PC-9 (cell line): ENCODE results near the gene GALNT5. TPM values are rescaled to one million over a fixed set of nuclear protein-coding genes. Genes with fewer than 3 reads are reported as not detected.

Source experiments
- BruUV-seq: library from RNA; stranded (reverse); fragments of 400-500 nt; replicated peaks from 2 replicates; lab custom pipeline; 2021; lab: Mats Ljungman, UMichigan
- CTCF ChIA-PET: fragments of 300-600 bp; sonication (Branson Sonifier 250); formaldehyde crosslinking; loops from one replicate; lab custom pipeline; 2022; ENCODE audit warnings: antibody characterized with exemption; lab: Charles Lee
- POLR2A ChIA-PET: fragments of 300-600 bp; sonication (Branson Sonifier 250); formaldehyde crosslinking; loops from one replicate; lab custom pipeline; 2022; ENCODE audit warnings: antibody characterized with exemption; ENCODE audit not compliant: unreplicated experiment; lab: Charles Lee
- DNase-seq, 2 experiments: peaks; one replicate each; pipeline versions ENCODE4 v3.0.0 to v3.0.0-alpha.2; 2015 to 2022; ENCODE audit warnings: mixed read lengths in 1 of 2
- H2AFZ ChIP-seq: fragments of 200-600 bp; sonication (generic); 2 replicates; pipeline ENCODE4 v1.8.1; 2017; ENCODE audit warnings: antibody characterized with exemption
- H3F3A ChIP-seq: fragments of 200-600 bp; sonication (generic); 2 replicates; pipeline ENCODE4 v1.8.1; 2017; ENCODE audit warnings: antibody characterized with exemption, mild to moderate bottlenecking, low read depth; ENCODE audit not compliant: insufficient read depth
- H3K27ac ChIP-seq: fragments of 200-600 bp; sonication (generic); 2 replicates; pipeline ENCODE4 v1.6.1; 2016; ENCODE audit warnings: mixed run types
- H3K27me3 ChIP-seq: fragments of 200-600 bp; sonication (generic); 2 replicates; pipeline ENCODE4 v1.6.1; 2016; ENCODE audit warnings: low read depth, mixed run types; ENCODE audit not compliant: insufficient read depth
- H3K36me3 ChIP-seq: fragments of 200-600 bp; sonication (generic); 2 replicates; pipeline ENCODE4 v1.6.1; 2016; ENCODE audit warnings: low read depth, mixed run types
- H3K4me1 ChIP-seq: fragments of 200-600 bp; sonication (generic); replicated peaks from 2 replicates; pipeline ENCODE4 v1.6.1; 2016; ENCODE audit warnings: mixed run types; ENCODE audit not compliant: insufficient read depth
- H3K4me2 ChIP-seq: fragments of 200-600 bp; sonication (generic); 2 replicates; pipeline ENCODE4 v1.6.1; 2017; ENCODE audit warnings: mixed run types
- H3K4me3 ChIP-seq: fragments of 200-600 bp; sonication (generic); 2 replicates; pipeline ENCODE4 v1.6.1; 2016; ENCODE audit warnings: mixed run types
- H3K79me2 ChIP-seq: fragments of 200-600 bp; sonication (generic); 2 replicates; pipeline ENCODE4 v1.6.1; 2017; ENCODE audit warnings: low read depth, mixed run types
- H3K9me2 ChIP-seq: fragments of 200-600 bp; sonication (generic); 2 replicates; pipeline ENCODE4 v1.8.1; 2017; ENCODE audit warnings: mild to moderate bottlenecking; ENCODE audit not compliant: insufficient read depth
- H3K9me3 ChIP-seq: fragments of 200-600 bp; sonication (generic); 2 replicates; pipeline ENCODE4 v1.8.1; 2016; ENCODE audit warnings: low read depth; ENCODE audit not compliant: insufficient read depth
- H4K20me1 ChIP-seq: fragments of 200-600 bp; sonication (generic); 2 replicates; pipeline ENCODE4 v1.8.1; 2017; ENCODE audit not compliant: insufficient read depth
- CTCF ChIP-seq: fragments of 200-600 bp; sonication (generic); conservative IDR thresholded peaks from 2 replicates; pipeline ENCODE4 v1.6.1; 2017; ENCODE audit warnings: mixed run types, antibody characterized with exemption, mild to moderate bottlenecking, moderate library complexity
- EZH2 ChIP-seq: fragments of 200-600 bp; sonication (generic); IDR thresholded peaks from 2 replicates; pipeline ENCODE4 v1.8.0; 2017; ENCODE audit warnings: antibody characterized with exemption, low read depth
- intact Hi-C: fragments of 100-400 bp; cut with micrococcal nuclease; formaldehyde crosslinking; loops from one replicate; pipeline ENCODE4 v1.10.0; 2022; ENCODE audit not compliant: unreplicated experiment
- total RNA-seq: library from RNA; stranded (reverse); gene quantifications from 2 replicates; pipeline ENCODE4 v1.2.3, GENCODE V29; 2021

The GALNT5 gene
- total RNA-seq, 1 experiment from 2014 or later = 1.9 TPM

GRCh38 chr2:157256626-157257025 is 879 bp upstream of the GALNT5 start:
- H3K27me3 ChIP-seq = no peaks in the 10 kb centered on the region
- no TSS peak for BruUV-seq
- H3K36me3 ChIP-seq = no peaks in the 10 kb centered on the region
- H3K4me2 ChIP-seq = no peak overlapping the region
- H3K4me3 ChIP-seq = no peak overlapping the region
- no peaks in the 10 kb centered on the region for H3K9me3 ChIP-seq
- H3K27ac ChIP-seq = no peak overlapping the region
- H3K79me2 ChIP-seq = no peaks in the 10 kb centered on the region
- intact Hi-C loops = loop anchor here (1.0 kb wide), 1 partner anchor 10 kb away; no protein-coding TSS in a partner anchor
- H3F3A ChIP-seq = no peaks in the 10 kb centered on the region
- H4K20me1 ChIP-seq = no peaks in the 10 kb centered on the region
- no peak overlapping the region for H2AFZ ChIP-seq
- POLR2A ChIA-PET = no interaction called here
- H3K4me1 ChIP-seq = peaks cover 10% of the 10 kb centered on the region
- no peak for DNase-seq
- H3K9me2 ChIP-seq = no peaks in the 10 kb centered on the region
- CTCF ChIA-PET = no interaction called here
- no peak for TF ChIP-seq EZH2
- TF ChIP-seq CTCF = no peak

- BruUV-seq = no TSS peak
- Histone ChIP-seq H3K4me1 (peaks cover 15% of the 10 kb centered on the region), H3K27ac (no peak overlapping the region), H3K9me3 (no peaks in the 10 kb centered on the region), H2AFZ (no peak overlapping the region), H3K4me3 (no peak overlapping the region), H4K20me1 (no peaks in the 10 kb centered on the region), H3K4me2 (no peak overlapping the region), H3K27me3 (no peaks in the 10 kb centered on the region), H3K9me2 (no peaks in the 10 kb centered on the region), H3F3A (no peaks in the 10 kb centered on the region), H3K79me2 (no peaks in the 10 kb centered on the region), H3K36me3 (no peaks in the 10 kb centered on the region)
- no peak for TF ChIP-seq CTCF
- TF ChIP-seq EZH2 = no peak
- no peak for DNase-seq
- CTCF ChIA-PET = no interaction called here
- intact Hi-C loops = no loop called here
- POLR2A ChIA-PET = no interaction called here
These were observed 1.2 kb downstream of the GALNT5 start for GRCh38 chr2:157258520-157259326.

GRCh38 chr2:157259386-157259785 is 1.9 kb downstream of the GALNT5 start:
- no peaks in the 10 kb centered on the region for H3K36me3 ChIP-seq
- H3F3A ChIP-seq = no peaks in the 10 kb centered on the region
- no peak overlapping the region for H3K4me3 ChIP-seq
- H3K9me3 ChIP-seq = no peaks in the 10 kb centered on the region
- H3K4me1 ChIP-seq = peaks cover 15% of the 10 kb centered on the region
- ChIA-PET POLR2A (no interaction called here), CTCF (no interaction called here)
- H3K79me2 ChIP-seq = no peaks in the 10 kb centered on the region
- no TSS peak for BruUV-seq
- no peak for DNase-seq
- H4K20me1 ChIP-seq = no peaks in the 10 kb centered on the region
- TF ChIP-seq EZH2 (no peak), CTCF (no peak)
- no peak overlapping the region for H2AFZ ChIP-seq
- no peak overlapping the region for H3K27ac ChIP-seq
- intact Hi-C loops = no loop called here
- H3K9me2 ChIP-seq = no peaks in the 10 kb centered on the region
- H3K4me2 ChIP-seq = no peak overlapping the region
- H3K27me3 ChIP-seq = no peaks in the 10 kb centered on the region
